HepG2 (cell line): ENCODE data around the gene BLOC1S4. TPM values are rescaled to one million over a fixed set of nuclear protein-coding genes. Genes with fewer than 3 reads are reported as not detected.

ENCODE experiments used
- DR1 ChIP-seq: sonication (generic); formaldehyde crosslinking; IDR thresholded peaks from 2 replicates; pipeline ENCODE4 v1.8.0; 2021; ENCODE audit warnings: mild to moderate bottlenecking, missing genetic modification reagents, inconsistent platforms
- ELF1 ChIP-seq: sonication (generic); formaldehyde crosslinking; IDR thresholded peaks from 2 replicates; pipeline ENCODE4 v1.4.0; 2020; ENCODE audit warnings: missing genetic modification reagents
- FOXM1 ChIP-seq: sonication (generic); formaldehyde crosslinking; IDR thresholded peaks from 2 replicates; pipeline ENCODE4 v1.5.0; 2020; ENCODE audit warnings: missing genetic modification reagents
- HOXA7 ChIP-seq: sonication (generic); formaldehyde crosslinking; IDR thresholded peaks from 2 replicates; pipeline ENCODE4 v1.8.1; 2022; ENCODE audit warnings: mild to moderate bottlenecking, missing genetic modification reagents, moderate library complexity
- KAT8 ChIP-seq: IDR thresholded peaks from 2 replicates; pipeline ENCODE4 v1.6.1; 2016; ENCODE audit warnings: missing genetic modification reagents, missing compliant biosample characterization
- SRSF4 ChIP-seq: fragments of 200-400 bp; formaldehyde crosslinking; IDR thresholded peaks from one replicate; pipeline ENCODE4 v1.6.1; 2018; ENCODE audit warnings: mild to moderate bottlenecking, low read depth, low read length, moderate library complexity; ENCODE audit not compliant: poor library complexity, severe bottlenecking
- TFDP1 ChIP-seq: IDR thresholded peaks from 2 replicates; pipeline ENCODE4 v1.6.1; 2016; ENCODE audit warnings: missing compliant biosample characterization, missing genetic modification reagents, borderline replicate concordance
- ZBTB34 ChIP-seq: sonication (generic); formaldehyde crosslinking; IDR thresholded peaks from 2 replicates; pipeline ENCODE4 v1.8.0; 2022; ENCODE audit warnings: mild to moderate bottlenecking, missing genetic modification reagents
- ZBTB43 ChIP-seq: sonication (generic); formaldehyde crosslinking; conservative IDR thresholded peaks from 2 replicates; pipeline ENCODE4 v1.4.0; 2020; ENCODE audit warnings: missing genetic modification reagents
- ZFP1 ChIP-seq: IDR thresholded peaks from 2 replicates; pipeline ENCODE4 v1.6.1; 2016
- ZFP36 ChIP-seq: fragments of 150-350 bp; IDR thresholded peaks from 2 replicates; pipeline ENCODE4 v1.6.1; 2018; ENCODE audit warnings: borderline replicate concordance, low read length, low read depth; ENCODE audit not compliant: partially characterized antibody
- ZFX ChIP-seq: sonication (generic); formaldehyde crosslinking; IDR thresholded peaks from 2 replicates; pipeline ENCODE4 v1.4.0; 2020; ENCODE audit warnings: mild to moderate bottlenecking, low read depth, missing genetic modification reagents, moderate library complexity
- ZHX1 ChIP-seq: sonication (generic); formaldehyde crosslinking; IDR thresholded peaks from 2 replicates; pipeline ENCODE4 v1.8.1; 2022; ENCODE audit warnings: low read depth, mild to moderate bottlenecking, missing genetic modification reagents
- ZNF205 ChIP-seq: IDR thresholded peaks from 2 replicates; pipeline ENCODE4 v1.6.1; 2018; ENCODE audit warnings: missing biosample characterization, missing genetic modification reagents
- ZNF567 ChIP-seq: sonication (generic); formaldehyde crosslinking; IDR thresholded peaks from 2 replicates; pipeline ENCODE4 v1.8.1; 2023; ENCODE audit warnings: mild to moderate bottlenecking, missing genetic modification reagents, borderline replicate concordance
- ZNF569 ChIP-seq: sonication (generic); formaldehyde crosslinking; IDR thresholded peaks from 2 replicates; pipeline ENCODE4 v1.5.0; 2020; ENCODE audit warnings: mild to moderate bottlenecking, missing genetic modification reagents, moderate library complexity, borderline replicate concordance
- ZSCAN20 ChIP-seq: sonication (generic); formaldehyde crosslinking; IDR thresholded peaks from 2 replicates; pipeline ENCODE4 v1.4.0; 2020; ENCODE audit warnings: missing genetic modification reagents, mild to moderate bottlenecking, borderline replicate concordance
- polyA plus RNA-seq, 8 experiments: library from polyadenylated mRNA; depleted of rRNA in 3 of 8; stranded (reverse) in 7 of 8; unstranded in 1 of 8; fragments of >200 nt; fragmentation: Illumina TruSeq in 4 of 8; extraction: Trizol in 4 of 8; gene quantifications; 2 replicates each; pipeline versions ENCODE4 v1.2.1 to v1.2.3, GENCODE V29; 2011 to 2016; ENCODE audit warnings: low read depth in 4 of 8, missing spikeins in 1 of 8, mixed read lengths in 1 of 8; ENCODE audit not compliant: insufficient read depth in 1 of 8
- total RNA-seq, 5 experiments: library from RNA; depleted of rRNA; stranded (reverse); fragments of >200 nt; fragmentation: Illumina TruSeq; extraction: Trizol; gene quantifications; 2 replicates each; pipeline ENCODE4 v1.2.3, GENCODE V29; 2016; ENCODE audit warnings: low read depth in 1 of 5

BLOC1S4 gene
- total and polyA plus RNA-seq, 2 of the 13 experiments (the other 11 are each of a cell fraction or from before 2014, with no cell fraction given), result 15.5 to 20.9 TPM

- TF ChIP-seq ZHX1 (0 out of 2 replicates have a peak, but pooled peaks have one; percentile 24), ZFP36 (no peak), ZBTB43 (CRISPR knock-in tag) (peak; percentile 60; the same call in 1 of the 2 replicates), DR1 (CRISPR knock-in tag) (no peak), ZSCAN20 (no peak), ZNF205 (0 out of 2 replicates have a peak, but pooled peaks have one; percentile 5), ZFP1 (no peak), ZNF567 (CRISPR knock-in tag) (no peak), HOXA7 (CRISPR knock-in tag) (no peak), ZFX (CRISPR knock-in tag) (peak; percentile 81), ZNF569 (no peak), KAT8 (CRISPR knock-in tag) (peak; percentile 19; the same call in 1 of the 2 replicates), ZBTB34 (CRISPR knock-in tag) (no peak), SRSF4 (no peak), FOXM1 (no peak), ELF1 (no peak), TFDP1 (CRISPR knock-in tag) (no peak)
Measured at GRCh38 chr4:6747294-6748051, 31.5 kb downstream of the BLOC1S4 start (continued).
